ENCODE measurements around the gene ZNF579.

DNA sequence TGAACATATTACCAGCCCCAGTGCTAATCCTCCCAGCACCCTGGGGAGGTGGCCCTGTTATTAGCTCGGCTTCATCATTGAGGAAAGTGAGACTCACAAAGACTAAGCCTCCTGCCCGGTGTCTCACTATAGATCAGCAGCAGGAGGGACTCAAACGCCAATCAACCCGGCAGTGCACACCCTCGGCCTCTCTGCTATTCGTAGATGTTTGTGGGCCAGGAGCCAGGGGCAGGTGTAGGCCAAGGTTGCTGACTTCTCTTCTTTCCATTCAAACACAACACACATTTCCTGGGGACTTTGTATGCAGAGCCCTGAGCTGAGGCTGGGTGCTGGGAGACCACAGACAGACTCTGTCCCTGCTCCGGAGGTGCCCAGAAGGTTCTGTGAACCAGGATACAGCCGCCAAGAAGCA, 25.9 kb downstream of the ZNF579 start:
- TF ChIP-seq EZH2 (IDR thresholded peaks at IDR 0.05): no peak
- TF ChIP-seq POLR2AphosphoS5 (IDR thresholded peaks at IDR 0.05; ENCODE audit: borderline replicate concordance, low read depth, low read length): no peak
- no peak for TF ChIP-seq FOXP2 (optimal IDR thresholded peaks at IDR 0.05; ENCODE audit: control extremely low read depth, extremely low read length, insufficient read depth)
